Gastrocnemius medialis (tissue), 4 donors: ENCODE measurements around the gene RAG2. TPM values are rescaled to one million over a fixed set of nuclear protein-coding genes. Genes with fewer than 3 reads are reported as not detected.
"Not testable (repeated sequence)": the region's sequence is repeated elsewhere in the genome, so short reads cannot be mapped to it uniquely, and the experiment has no call there.

Experiments
- ATAC-seq, 2 donors: fragments of 150-250 bp; one replicate each; pipeline ENCODE4 v1.9.1; 2016
- DNase-seq, 2 donors: peaks; one replicate each; pipeline ENCODE4 v3.0.0-alpha.2; 2019
- H3K27ac ChIP-seq, 4 donors: fragments of 200-600 bp; sonication (generic); 1 replicate in 1 of 4; 2 replicates in 3 of 4; pipeline ENCODE4 v1.5.1; 2016 to 2018; ENCODE audit warnings: mild to moderate bottlenecking in 2 of 4, moderate library complexity in 1 of 4
- H3K27me3 ChIP-seq, 3 donors: fragments of 200-600 bp; sonication (generic) in 2 of 3; 1 replicate in 1 of 3; 2 replicates in 2 of 3; pipeline versions ENCODE4 v1.5.1 to v1.6.0; 2016 to 2019; ENCODE audit warnings: mild to moderate bottlenecking in 1 of 3, moderate library complexity in 1 of 3
- H3K36me3 ChIP-seq, 2 donors: fragments of 200-600 bp; sonication (generic) in 1 of 2; one replicate each; pipeline ENCODE4 v1.5.1; 2017 to 2018
- H3K4me1 ChIP-seq, 2 donors: fragments of 200-600 bp; sonication (generic) in 1 of 2; one replicate each; pipeline ENCODE4 v1.5.1; 2016 to 2017; ENCODE audit warnings: mild to moderate bottlenecking in 2 of 2
- H3K4me3 ChIP-seq, 4 donors: fragments of 200-600 bp; sonication (generic) in 3 of 4; 1 replicate in 1 of 4; 2 replicates in 3 of 4; pipeline ENCODE4 v1.5.1; 2016 to 2019; ENCODE audit warnings: mild to moderate bottlenecking in 2 of 4
- H3K9me3 ChIP-seq, 3 donors: fragments of 200-600 bp; sonication (generic) in 2 of 3; 1 replicate in 1 of 3; 2 replicates in 2 of 3; pipeline ENCODE4 v1.5.1; 2016 to 2019
- POLR2A ChIP-seq, 2 donors: fragments of 450-650 bp; IDR thresholded peaks; one replicate each; pipeline ENCODE4 v1.6.1; 2017; ENCODE audit warnings: antibody characterized with exemption in 2 of 2, mild to moderate bottlenecking in 2 of 2, moderate library complexity in 2 of 2
- in situ Hi-C, 4 donors: fragments of 200-750 bp; cut with MboI; loops; one replicate each; pipeline versions ENCODE4 v1.15.0 to v1.8.0; 2017; ENCODE audit warnings: low sequenced_read_pairs in 4 of 4
- intact Hi-C: fragments of 100-400 bp; cut with DNase I; formaldehyde crosslinking; loops from one replicate; pipeline ENCODE4 v1.15.1; 2023; ENCODE audit warnings: low total_unique reads
- total RNA-seq, 4 donors: library from RNA; depleted of rRNA; stranded (reverse); fragments of >200 nt; gene quantifications; one replicate each; pipeline versions ENCODE4 v1.1.0 to v1.2.3, GENCODE V29; 2016
- TF ChIP-seq, protein P1 (sequence below), 5 experiments: fragments of 450-650 bp in 3 of 5; fragments of 200-600 bp in 2 of 5; sonication (generic) in 2 of 5; IDR thresholded peaks in 4 of 5; conservative IDR thresholded peaks in 1 of 5; 1 replicate in 4 of 5; 2 replicates in 1 of 5; pipeline ENCODE4 v1.5.1; 2016 to 2019; ENCODE audit warnings: antibody characterized with exemption in 5 of 5, mild to moderate bottlenecking in 3 of 5, moderate library complexity in 3 of 5

The RAG2 gene
- total RNA-seq, 4 donors from 2014 or later = not detected

DNA sequence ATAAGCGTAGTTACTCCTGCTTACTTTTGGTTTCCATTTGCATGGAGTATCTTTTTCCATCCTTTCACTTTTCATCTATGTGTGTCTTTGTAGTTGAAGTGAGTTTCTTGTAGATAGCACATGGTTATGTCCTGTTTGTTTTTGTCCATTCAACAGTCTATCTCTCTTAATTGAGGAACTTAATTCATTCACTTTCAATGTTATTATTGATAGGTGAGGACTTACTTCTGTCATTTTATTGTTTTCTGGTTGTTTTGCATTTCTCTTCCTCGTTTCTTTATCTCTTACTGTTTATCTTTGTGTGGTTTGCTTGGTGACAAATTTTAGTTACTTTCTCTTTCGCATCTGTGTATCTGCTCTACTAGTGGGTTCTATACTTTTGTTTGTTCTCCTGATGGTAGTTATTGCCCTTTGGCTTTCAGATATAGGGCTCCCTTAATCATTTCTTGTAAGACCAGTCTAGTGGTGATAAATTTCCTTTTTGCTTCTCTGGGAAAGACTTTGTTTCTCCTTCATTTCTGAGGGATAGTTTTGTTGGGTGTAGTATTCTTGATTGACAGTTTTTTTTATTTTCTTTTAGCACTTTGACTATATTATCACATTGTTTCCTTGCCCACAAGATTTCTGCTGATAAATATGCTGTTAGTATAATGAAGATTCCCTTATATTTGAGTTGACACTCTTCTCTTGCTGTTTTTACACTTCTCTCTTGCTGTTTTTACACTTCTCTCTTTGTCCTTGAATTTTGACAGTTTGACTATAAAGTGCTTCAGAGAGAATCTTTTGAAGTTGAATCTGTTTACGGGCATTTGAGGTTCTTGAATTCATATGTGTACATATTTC lies 39.2 kb downstream of the RAG2 start:
- Histone ChIP-seq H3K27ac (no peak overlapping the region), H3K4me3 (no peak overlapping the region), H3K9me3 (no peaks in the 10 kb centered on the region), H3K27me3 (no peaks in the 10 kb centered on the region), H3K4me1 (no peaks in the 10 kb centered on the region), H3K36me3 (no peaks in the 10 kb centered on the region)
- intact Hi-C loops = no loop called here
- ATAC-seq = no peak
- no peak for TF ChIP-seq POLR2A (IDR thresholded peaks at IDR 0.05)
- TF ChIP-seq, protein P1, sequence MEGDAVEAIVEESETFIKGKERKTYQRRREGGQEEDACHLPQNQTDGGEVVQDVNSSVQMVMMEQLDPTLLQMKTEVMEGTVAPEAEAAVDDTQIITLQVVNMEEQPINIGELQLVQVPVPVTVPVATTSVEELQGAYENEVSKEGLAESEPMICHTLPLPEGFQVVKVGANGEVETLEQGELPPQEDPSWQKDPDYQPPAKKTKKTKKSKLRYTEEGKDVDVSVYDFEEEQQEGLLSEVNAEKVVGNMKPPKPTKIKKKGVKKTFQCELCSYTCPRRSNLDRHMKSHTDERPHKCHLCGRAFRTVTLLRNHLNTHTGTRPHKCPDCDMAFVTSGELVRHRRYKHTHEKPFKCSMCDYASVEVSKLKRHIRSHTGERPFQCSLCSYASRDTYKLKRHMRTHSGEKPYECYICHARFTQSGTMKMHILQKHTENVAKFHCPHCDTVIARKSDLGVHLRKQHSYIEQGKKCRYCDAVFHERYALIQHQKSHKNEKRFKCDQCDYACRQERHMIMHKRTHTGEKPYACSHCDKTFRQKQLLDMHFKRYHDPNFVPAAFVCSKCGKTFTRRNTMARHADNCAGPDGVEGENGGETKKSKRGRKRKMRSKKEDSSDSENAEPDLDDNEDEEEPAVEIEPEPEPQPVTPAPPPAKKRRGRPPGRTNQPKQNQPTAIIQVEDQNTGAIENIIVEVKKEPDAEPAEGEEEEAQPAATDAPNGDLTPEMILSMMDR (IDR thresholded peaks at IDR 0.05 in 4 of 5, conservative IDR thresholded peaks at IDR 0.05 in 1 of 5) = no peak
- DNase-seq = no peak
- in situ Hi-C loops = no loop called here

DNA sequence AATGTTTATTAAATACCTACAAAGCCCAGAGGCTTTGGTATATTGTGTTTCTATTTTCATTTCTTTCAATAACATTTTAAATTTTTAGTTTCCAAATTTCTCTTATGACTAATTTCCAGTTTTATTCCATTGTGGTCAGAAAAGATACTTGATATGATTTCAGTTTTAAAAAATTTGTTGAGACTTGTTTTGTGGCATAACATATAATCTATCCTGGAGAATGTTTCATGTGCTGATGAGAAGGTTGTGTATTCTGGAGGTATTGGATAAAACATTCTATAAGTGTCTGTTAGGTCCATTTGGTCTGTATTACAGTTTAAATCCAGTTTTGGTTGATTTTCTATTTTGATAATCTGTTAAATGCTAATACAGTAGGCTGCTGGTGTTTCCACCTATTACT lies 40.0 kb downstream of the RAG2 start:
- Histone ChIP-seq H3K27me3 (no peaks in the 10 kb centered on the region), H3K36me3 (no peaks in the 10 kb centered on the region), H3K4me1 (no peaks in the 10 kb centered on the region), H3K4me3 (no peak overlapping the region), H3K9me3 (no peaks in the 10 kb centered on the region), H3K27ac (no peak overlapping the region)
- DNase-seq (no peak), ATAC-seq (no peak)
- in situ Hi-C loops = no loop called here
- TF ChIP-seq, protein P1 (IDR thresholded peaks at IDR 0.05 in 4 of 5, conservative IDR thresholded peaks at IDR 0.05 in 1 of 5) = no peak
- no peak for TF ChIP-seq POLR2A (IDR thresholded peaks at IDR 0.05)
- intact Hi-C loops = no loop called here

DNA sequence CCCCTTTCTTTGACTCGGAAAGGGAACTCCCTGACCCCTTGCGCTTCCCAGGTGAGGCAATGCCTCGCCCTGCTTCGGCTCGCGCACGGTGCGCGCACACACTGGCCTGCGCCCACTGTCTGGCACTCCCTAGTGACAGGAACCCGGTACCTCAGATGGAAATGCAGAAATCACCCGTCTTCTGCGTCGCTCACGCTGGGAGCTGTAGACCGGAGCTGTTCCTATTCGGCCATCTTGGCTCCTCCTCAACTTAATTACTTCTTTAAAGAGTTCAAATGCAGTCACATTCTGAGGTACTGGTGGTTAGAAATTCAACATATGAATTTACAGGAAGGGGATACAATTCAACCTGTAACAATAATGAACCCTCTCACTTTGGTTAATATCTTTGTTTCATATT lies 40.6 kb downstream of the RAG2 start:
- H3K4me3 ChIP-seq, ATAC-seq, in situ Hi-C loops, H3K36me3 ChIP-seq, H3K9me3 ChIP-seq, intact Hi-C loops, H3K27ac ChIP-seq, H3K27me3 ChIP-seq, DNase-seq, H3K4me1 ChIP-seq: not testable (repeated sequence)

DNA sequence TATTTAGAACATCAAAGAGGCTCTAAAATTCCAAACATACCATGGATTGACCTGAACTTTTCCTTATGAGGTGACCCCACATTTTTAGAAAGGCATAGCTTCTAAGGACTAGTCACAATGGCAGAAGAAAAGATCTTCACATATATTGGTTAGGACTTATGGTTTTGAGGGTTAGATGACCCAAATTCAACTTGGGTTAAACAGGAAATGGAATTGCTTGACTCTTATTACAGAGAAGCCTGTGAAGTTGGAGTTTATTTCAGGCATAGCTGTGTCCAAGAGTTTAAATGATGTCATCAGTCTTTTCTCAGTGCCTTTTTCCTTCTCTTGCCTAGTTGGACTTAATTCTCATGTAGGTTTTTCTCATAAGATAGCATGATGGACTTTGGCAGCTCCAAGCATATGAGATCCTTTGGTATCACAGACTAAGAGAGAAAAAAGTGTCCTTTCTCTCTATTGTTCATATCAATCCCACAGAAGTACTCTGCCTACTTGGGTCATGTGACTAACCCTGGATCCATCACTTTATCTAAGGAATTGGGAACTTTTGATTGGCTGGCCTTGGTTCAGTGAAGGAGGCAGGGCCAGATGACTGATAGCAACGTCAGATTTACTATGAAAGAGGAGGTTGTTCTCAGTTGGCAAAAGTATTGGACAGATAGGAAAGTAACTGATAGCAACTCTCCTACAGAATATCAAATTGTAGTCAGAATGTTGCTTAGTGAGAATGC lies 47.5 kb downstream of the RAG2 start:
- intact Hi-C loops = no loop called here
- Histone ChIP-seq H3K27ac (no peak overlapping the region), H3K4me1 (no peaks in the 10 kb centered on the region), H3K9me3 (no peaks in the 10 kb centered on the region), H3K4me3 (no peak overlapping the region), H3K27me3 (no peaks in the 10 kb centered on the region), H3K36me3 (no peaks in the 10 kb centered on the region)
- in situ Hi-C loops = no loop called here
- DNase-seq (no peak), ATAC-seq (no peak)
- no peak for TF ChIP-seq POLR2A (IDR thresholded peaks at IDR 0.05)
- TF ChIP-seq, protein P1 (IDR thresholded peaks at IDR 0.05 in 4 of 5, conservative IDR thresholded peaks at IDR 0.05 in 1 of 5) = no peak

Other genes with a start within 250 kb of the RAG2 start
- gene TRAF6, start 88.0 kb downstream of the RAG2 start, total RNA-seq = 10 to 100 TPM in 3 of 4 donors, 1 to 10 TPM in 1; 9.8 to 14.4 (median 11.3) TPM
- under 1 TPM; 0.24 to 0.66 (median 0.38) TPM for gene RAG1, start 30.2 kb downstream of the RAG2 start, total RNA-seq
- 10 to 100 TPM; 22.1 to 35.3 (median 29.5) TPM for gene IFTAP, start 3.7 kb downstream of the RAG2 start, total RNA-seq